MCF 10A (cell line): ENCODE results near the gene QKI. TPM values are rescaled to one million over a fixed set of nuclear protein-coding genes. Genes with fewer than 3 reads are reported as not detected.

Experiments used
- BruUV-seq: library from RNA; stranded (reverse); fragments of 400-500 nt; replicated peaks from 2 replicates; lab custom pipeline; 2021; lab: Mats Ljungman, UMichigan
- CTCF ChIA-PET: fragments of 300-600 bp; sonication (Branson Sonifier 250); formaldehyde crosslinking; extraction: SDS; loops from one replicate; lab custom pipeline; 2021; ENCODE audit warnings: antibody characterized with exemption, inconsistent platforms; lab: Yijun Ruan, JAX
- POLR2A ChIA-PET: fragments of 300-600, 350-650 bp; sonication (Branson Sonifier 250); formaldehyde crosslinking; extraction: SDS; loops from one replicate; lab custom pipeline; 2020; ENCODE audit warnings: antibody characterized with exemption, inconsistent platforms; lab: Yijun Ruan, JAX
- DNase-seq: peaks from one replicate; pipeline ENCODE4 v3.0.0-alpha.2; 2018; ENCODE audit not compliant: unreplicated experiment
- H3K27ac Mint-ChIP-seq: one replicate; pipeline ENCODE4 v1.8.0; 2022; ENCODE audit warnings: mild to moderate bottlenecking, low read depth, mixed read lengths; ENCODE audit not compliant: unreplicated experiment
- H3K27me3 Mint-ChIP-seq: one replicate; pipeline ENCODE4 v1.8.0; 2022; ENCODE audit warnings: mixed read lengths; ENCODE audit not compliant: insufficient read depth, unreplicated experiment
- H3K36me3 Mint-ChIP-seq: one replicate; pipeline ENCODE4 v1.8.0; 2022; ENCODE audit warnings: mild to moderate bottlenecking, moderate library complexity, mixed read lengths; ENCODE audit not compliant: insufficient read depth, unreplicated experiment
- H3K4me1 Mint-ChIP-seq: one replicate; pipeline ENCODE4 v1.8.0; 2022; ENCODE audit warnings: mixed read lengths; ENCODE audit not compliant: insufficient read depth, unreplicated experiment
- H3K4me3 Mint-ChIP-seq: one replicate; pipeline ENCODE4 v1.8.0; 2022; ENCODE audit warnings: mild to moderate bottlenecking, moderate library complexity, mixed read lengths; ENCODE audit not compliant: unreplicated experiment
- H3K9me3 Mint-ChIP-seq: one replicate; pipeline ENCODE4 v1.8.0; 2022; ENCODE audit warnings: mixed read lengths; ENCODE audit not compliant: unreplicated experiment
- intact Hi-C: fragments of 100-400 bp; cut with micrococcal nuclease; formaldehyde crosslinking; loops from 2 replicates; pipeline ENCODE4 v1.14.1; 2022
- total RNA-seq: library from RNA; stranded (reverse); gene quantifications from 2 replicates; pipeline ENCODE4 v1.2.3, GENCODE V29; 2022
- TF ChIP-seq, protein P1 (sequence below): fragments of 200-600 bp; IDR thresholded peaks from one replicate; pipeline ENCODE4 v1.8.0; 2022; ENCODE audit warnings: antibody characterized with exemption, mild to moderate bottlenecking; ENCODE audit not compliant: unreplicated experiment

QKI gene
- total RNA-seq, 1 experiment from 2014 or later: 272 TPM

GRCh38 chr6:163420289-163420614 lies 5.7 kb downstream of the QKI start:
- no peaks in the 10 kb centered on the region for H3K27me3 Mint-ChIP-seq
- no peak for DNase-seq
- H3K27ac Mint-ChIP-seq: peak overlapping the region; percentile 93
- ChIA-PET POLR2A (interaction anchor here (1.0 to 7.1 kb wide), 3 partner anchors 8 to 536 kb away, joined by 3 to 45 read pairs (median 11); no protein-coding TSS in a partner anchor), CTCF (interaction anchor here (0.6 to 2.0 kb wide), 5 partner anchors 116 to 1508 kb away, joined by 3 to 9 read pairs (median 5); no protein-coding TSS in a partner anchor)
- H3K9me3 Mint-ChIP-seq: no peaks in the 10 kb centered on the region
- H3K4me1 Mint-ChIP-seq: peaks cover 30% of the 10 kb centered on the region
- no TSS peak for BruUV-seq
- intact Hi-C loops: loop anchor here (10.0 kb wide), 2 partner anchors 375 to 1635 kb away; no protein-coding TSS in a partner anchor
- TF ChIP-seq, protein P1, sequence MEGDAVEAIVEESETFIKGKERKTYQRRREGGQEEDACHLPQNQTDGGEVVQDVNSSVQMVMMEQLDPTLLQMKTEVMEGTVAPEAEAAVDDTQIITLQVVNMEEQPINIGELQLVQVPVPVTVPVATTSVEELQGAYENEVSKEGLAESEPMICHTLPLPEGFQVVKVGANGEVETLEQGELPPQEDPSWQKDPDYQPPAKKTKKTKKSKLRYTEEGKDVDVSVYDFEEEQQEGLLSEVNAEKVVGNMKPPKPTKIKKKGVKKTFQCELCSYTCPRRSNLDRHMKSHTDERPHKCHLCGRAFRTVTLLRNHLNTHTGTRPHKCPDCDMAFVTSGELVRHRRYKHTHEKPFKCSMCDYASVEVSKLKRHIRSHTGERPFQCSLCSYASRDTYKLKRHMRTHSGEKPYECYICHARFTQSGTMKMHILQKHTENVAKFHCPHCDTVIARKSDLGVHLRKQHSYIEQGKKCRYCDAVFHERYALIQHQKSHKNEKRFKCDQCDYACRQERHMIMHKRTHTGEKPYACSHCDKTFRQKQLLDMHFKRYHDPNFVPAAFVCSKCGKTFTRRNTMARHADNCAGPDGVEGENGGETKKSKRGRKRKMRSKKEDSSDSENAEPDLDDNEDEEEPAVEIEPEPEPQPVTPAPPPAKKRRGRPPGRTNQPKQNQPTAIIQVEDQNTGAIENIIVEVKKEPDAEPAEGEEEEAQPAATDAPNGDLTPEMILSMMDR: no peak
- peak overlapping the region; percentile 96 for H3K4me3 Mint-ChIP-seq
- H3K36me3 Mint-ChIP-seq: peaks cover 18% of the 10 kb centered on the region

DNA sequence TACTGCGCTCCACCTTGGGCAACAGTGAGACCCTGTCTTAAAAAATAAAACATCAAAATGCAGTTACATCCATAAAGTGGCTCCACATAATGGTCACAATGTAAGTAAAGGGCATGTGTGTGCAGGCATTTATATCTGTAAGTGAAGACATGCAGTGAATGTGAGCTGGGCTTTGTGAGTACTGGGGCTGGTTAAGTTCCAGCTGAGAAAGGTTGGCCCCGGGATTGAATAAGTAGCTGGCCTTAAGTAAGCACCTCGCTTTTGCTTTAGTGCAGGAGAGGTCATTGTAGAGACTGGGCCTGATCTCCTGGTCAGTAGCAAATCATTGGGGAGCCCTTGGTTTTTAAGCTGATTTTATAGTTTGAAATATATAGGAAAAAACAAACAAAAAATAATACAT lies 8.0 kb downstream of the QKI start:
- peaks cover 41% of the 10 kb centered on the region for H3K4me1 Mint-ChIP-seq
- no TSS peak for BruUV-seq
- H3K4me3 Mint-ChIP-seq: no peak overlapping the region
- peaks cover 13% of the 10 kb centered on the region for H3K36me3 Mint-ChIP-seq
- no peak for DNase-seq
- TF ChIP-seq, protein P1: no peak
- CTCF ChIA-PET: interaction anchor here (0.6 to 1.6 kb wide), 7 partner anchors 12 to 1810 kb away, joined by 3 to 6 read pairs (median 4); no protein-coding TSS in a partner anchor
- H3K27ac Mint-ChIP-seq: no peak overlapping the region
- intact Hi-C loops: loop anchor here (10.0 kb wide), 2 partner anchors 372 to 1632 kb away; no protein-coding TSS in a partner anchor
- H3K27me3 Mint-ChIP-seq: no peaks in the 10 kb centered on the region
- POLR2A ChIA-PET: interaction anchor here (1.4 kb wide), 1 partner anchor 26 kb away, joined by 4 read pairs; no protein-coding TSS in a partner anchor
- H3K9me3 Mint-ChIP-seq: no peaks in the 10 kb centered on the region

DNA sequence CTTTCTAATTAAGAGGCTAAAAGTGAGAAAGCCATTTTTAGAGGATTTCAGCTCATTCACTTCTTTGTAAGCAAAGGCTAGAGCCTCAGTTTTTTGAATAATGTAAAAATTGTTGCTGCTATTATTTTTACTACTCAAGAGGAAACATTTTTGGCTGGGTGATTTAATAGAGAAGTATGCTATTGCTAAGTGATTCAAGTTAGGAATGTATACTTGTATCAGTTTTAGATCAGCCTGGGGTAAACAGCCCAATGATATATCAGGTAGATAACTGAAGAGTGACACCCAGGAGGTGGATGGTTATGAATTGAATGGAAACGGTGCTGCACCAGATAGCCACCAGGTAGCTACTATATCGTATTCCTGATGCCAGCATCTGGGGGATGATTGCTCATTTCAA lies 9.2 kb downstream of the QKI start:
- no peak for DNase-seq
- Mint-ChIP-seq H3K4me3 (no peak overlapping the region), H3K9me3 (no peaks in the 10 kb centered on the region), H3K4me1 (peaks cover 46% of the 10 kb centered on the region), H3K27me3 (no peaks in the 10 kb centered on the region), H3K36me3 (peaks cover 13% of the 10 kb centered on the region), H3K27ac (no peak overlapping the region)
- intact Hi-C loops: loop anchor here (10.0 kb wide), 2 partner anchors 371 to 1631 kb away; no protein-coding TSS in a partner anchor
- CTCF ChIA-PET: interaction anchor here (1.6 kb wide), 1 partner anchor 1503 kb away, joined by 5 read pairs; no protein-coding TSS in a partner anchor
- TF ChIP-seq, protein P1: no peak
- POLR2A ChIA-PET: interaction anchor here (1.4 to 1.5 kb wide), 2 partner anchors 11 to 25 kb away, joined by 3 to 4 read pairs; no protein-coding TSS in a partner anchor
- BruUV-seq: no TSS peak

GRCh38 chr6:163427498-163428254 lies 13.2 kb downstream of the QKI start:
- H3K27me3 Mint-ChIP-seq: no peaks in the 10 kb centered on the region
- peaks cover 17% of the 10 kb centered on the region for H3K36me3 Mint-ChIP-seq
- ChIA-PET CTCF (interaction anchor here (0.6 to 3.7 kb wide), 18 partner anchors 10 to 1803 kb away, joined by 3 to 30 read pairs (median 4); no protein-coding TSS in a partner anchor), POLR2A (interaction anchor here (0.5 to 5.6 kb wide), 11 partner anchors 10 to 1824 kb away, joined by 3 to 45 read pairs (median 4); partner anchors contain the start of gene QKI)
- H3K9me3 Mint-ChIP-seq: no peaks in the 10 kb centered on the region
- peak overlapping the region; percentile 17 for H3K27ac Mint-ChIP-seq
- TF ChIP-seq, protein P1: peak; percentile 50
- BruUV-seq: no TSS peak
- H3K4me1 Mint-ChIP-seq: peaks cover 48% of the 10 kb centered on the region
- peak; percentile 81 for DNase-seq
- intact Hi-C loops: loop anchor here (1.0 to 10.0 kb wide), 7 partner anchors 127 to 1627 kb away; no protein-coding TSS in a partner anchor
- peak overlapping the region; percentile 43 for H3K4me3 Mint-ChIP-seq
